Stimulated activated CD8-positive, alpha-beta memory T cell treated with anti-CD3 and anti-CD28 coated beads, Interleukin-12 subunit alpha, Interleukin-12 subunit beta, amount 100 ng/mL, for 1 hour (primary cell): Measurements from ENCODE around the gene LHX3.
"Not testable (repeated sequence)": the region's sequence is repeated elsewhere in the genome, so short reads cannot be mapped to it uniquely, and the experiment has no call there.

ENCODE experiments used
- DNase-seq: peaks from one replicate; pipeline ENCODE4 v3.0.0-alpha.2; 2020; ENCODE audit warnings: low read depth

LHX3 gene

GRCh38 chr9:136153381-136154065 is 51.4 kb downstream of the LHX3 start:
- no peak for DNase-seq

- DNase-seq: no peak
Observed at GRCh38 chr9:136152931-136153330, 52.0 kb downstream of the LHX3 start.

- no peak for DNase-seq
Observed at GRCh38 chr9:136152543-136152866, 52.4 kb downstream of the LHX3 start.

GRCh38 chr9:136151848-136152542 is 52.9 kb downstream of the LHX3 start:
- DNase-seq: no peak

- DNase-seq: no peak
Observed at GRCh38 chr9:136151214-136151804, 53.6 kb downstream of the LHX3 start.

DNA sequence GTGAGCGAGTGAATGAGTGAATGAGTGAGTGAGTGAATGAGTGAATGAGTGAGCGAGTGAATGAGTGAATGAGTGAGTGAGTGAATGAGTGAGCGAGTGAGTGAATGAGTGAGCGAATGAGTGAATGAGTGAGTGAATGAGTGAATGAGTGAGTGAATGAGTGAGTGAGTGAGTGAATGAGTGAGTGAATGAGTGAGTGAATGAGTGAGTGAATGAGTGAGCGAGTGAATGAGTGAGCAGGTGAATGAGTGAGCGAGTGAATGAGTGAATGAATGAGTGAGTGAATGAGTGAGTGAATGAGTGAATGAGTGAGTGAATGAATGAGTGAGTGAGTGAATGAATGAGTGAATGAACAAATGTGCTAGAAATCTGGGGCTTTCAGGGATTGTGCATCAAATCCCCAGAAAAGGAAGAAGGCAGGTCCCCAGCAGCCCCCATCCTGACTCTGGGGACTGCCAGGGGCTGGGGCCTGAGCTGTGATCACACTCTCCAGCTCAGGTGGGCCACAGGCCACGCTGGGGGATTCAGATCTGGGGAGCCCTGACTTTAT is 54.2 kb downstream of the LHX3 start:
- DNase-seq: not testable (repeated sequence)

GRCh38 chr9:136149853-136150252 is 55.1 kb downstream of the LHX3 start:
- no peak for DNase-seq

- DNase-seq: no peak
Observed at GRCh38 chr9:136149337-136149736, 55.6 kb downstream of the LHX3 start.

GRCh38 chr9:136148766-136149165 is 56.2 kb downstream of the LHX3 start:
- no peak for DNase-seq

- DNase-seq: no peak
Observed at GRCh38 chr9:136147890-136148714, 56.8 kb downstream of the LHX3 start.

GRCh38 chr9:136147038-136147889 is 57.7 kb downstream of the LHX3 start:
- DNase-seq: no peak
